ENCODE data around the gene YBX3.

The YBX3 gene

GRCh38 chr12:10701843-10702242 lies 21.3 kb downstream of the YBX3 start:
- H3K27me3 ChIP-seq (ENCODE audit: control insufficient read depth, insufficient read depth, low read length): no peaks in the 10 kb centered on the region
- no peak overlapping the region for H3K4me2 ChIP-seq (ENCODE audit: low read length)
- no peak overlapping the region for H3K9ac ChIP-seq (ENCODE audit: low read depth, low read length)
- H3K4me1 ChIP-seq (ENCODE audit: control insufficient read depth, insufficient read depth, low read length): no peaks in the 10 kb centered on the region
- H3K36me3 ChIP-seq (ENCODE audit: insufficient read depth, low read length): peaks cover 82% of the 10 kb centered on the region
- H3K4me3 ChIP-seq (ENCODE audit: low read length): no peak overlapping the region
- no peaks in the 10 kb centered on the region for H3K9me3 ChIP-seq (replicated peaks; ENCODE audit: low read length)

- H3K4me1 ChIP-seq (ENCODE audit: control insufficient read depth, insufficient read depth, low read length): no peaks in the 10 kb centered on the region
- no peaks in the 10 kb centered on the region for H3K9me3 ChIP-seq (replicated peaks; ENCODE audit: low read length)
- peaks cover 80% of the 10 kb centered on the region for H3K36me3 ChIP-seq (ENCODE audit: insufficient read depth, low read length)
- H3K4me2 ChIP-seq (ENCODE audit: low read length): no peak overlapping the region
- no peaks in the 10 kb centered on the region for H3K27me3 ChIP-seq (ENCODE audit: control insufficient read depth, insufficient read depth, low read length)
- H3K4me3 ChIP-seq (ENCODE audit: low read length): no peak overlapping the region
- H3K9ac ChIP-seq (ENCODE audit: low read depth, low read length): no peak overlapping the region
Observed at GRCh38 chr12:10701131-10701681, 21.9 kb downstream of the YBX3 start.

GRCh38 chr12:10700581-10700980 lies 22.5 kb downstream of the YBX3 start:
- no peak overlapping the region for H3K4me2 ChIP-seq (ENCODE audit: low read length)
- H3K9ac ChIP-seq (ENCODE audit: low read depth, low read length): no peak overlapping the region
- no peak overlapping the region for H3K4me3 ChIP-seq (ENCODE audit: low read length)
- peaks cover 78% of the 10 kb centered on the region for H3K36me3 ChIP-seq (ENCODE audit: insufficient read depth, low read length)
- H3K9me3 ChIP-seq (replicated peaks; ENCODE audit: low read length): no peaks in the 10 kb centered on the region
- no peaks in the 10 kb centered on the region for H3K4me1 ChIP-seq (ENCODE audit: control insufficient read depth, insufficient read depth, low read length)
- H3K27me3 ChIP-seq (ENCODE audit: control insufficient read depth, insufficient read depth, low read length): no peaks in the 10 kb centered on the region

GRCh38 chr12:10697862-10698261 lies 25.3 kb downstream of the YBX3 start:
- Histone ChIP-seq H3K9me3 (replicated peaks; ENCODE audit: low read length) (no peaks in the 10 kb centered on the region), H3K9ac (ENCODE audit: low read depth, low read length) (no peak overlapping the region), H3K27me3 (ENCODE audit: control insufficient read depth, insufficient read depth, low read length) (no peaks in the 10 kb centered on the region), H3K4me3 (ENCODE audit: low read length) (no peak overlapping the region), H3K4me2 (ENCODE audit: low read length) (no peak overlapping the region), H3K4me1 (ENCODE audit: control insufficient read depth, insufficient read depth, low read length) (no peaks in the 10 kb centered on the region), H3K36me3 (ENCODE audit: insufficient read depth, low read length) (peaks cover 60% of the 10 kb centered on the region)

- no peak overlapping the region for H3K4me2 ChIP-seq (ENCODE audit: low read length)
- H3K9me3 ChIP-seq (replicated peaks; ENCODE audit: low read length): no peaks in the 10 kb centered on the region
- H3K4me3 ChIP-seq (ENCODE audit: low read length): no peak overlapping the region
- no peak overlapping the region for H3K9ac ChIP-seq (ENCODE audit: low read depth, low read length)
- no peaks in the 10 kb centered on the region for H3K27me3 ChIP-seq (ENCODE audit: control insufficient read depth, insufficient read depth, low read length)
- peaks cover 56% of the 10 kb centered on the region for H3K36me3 ChIP-seq (ENCODE audit: insufficient read depth, low read length)
- no peaks in the 10 kb centered on the region for H3K4me1 ChIP-seq (ENCODE audit: control insufficient read depth, insufficient read depth, low read length)
Observed at GRCh38 chr12:10697156-10697555, 26.0 kb downstream of the YBX3 start.

- H3K4me3 ChIP-seq (ENCODE audit: low read length): no peak overlapping the region
- H3K27me3 ChIP-seq (ENCODE audit: control insufficient read depth, insufficient read depth, low read length): no peaks in the 10 kb centered on the region
- H3K4me2 ChIP-seq (ENCODE audit: low read length): no peak overlapping the region
- H3K36me3 ChIP-seq (ENCODE audit: insufficient read depth, low read length): peaks cover 6% of the 10 kb centered on the region
- no peak overlapping the region for H3K9ac ChIP-seq (ENCODE audit: low read depth, low read length)
- H3K9me3 ChIP-seq (replicated peaks; ENCODE audit: low read length): no peaks in the 10 kb centered on the region
- no peaks in the 10 kb centered on the region for H3K4me1 ChIP-seq (ENCODE audit: control insufficient read depth, insufficient read depth, low read length)
Observed at GRCh38 chr12:10690906-10691305, 32.2 kb downstream of the YBX3 start.

GRCh38 chr12:10689146-10689545 lies 34.0 kb downstream of the YBX3 start:
- no peak overlapping the region for H3K4me2 ChIP-seq (ENCODE audit: low read length)

GRCh38 chr12:10688042-10688441 lies 35.1 kb downstream of the YBX3 start:
- H3K4me1 ChIP-seq (ENCODE audit: control insufficient read depth, insufficient read depth, low read length): no peaks in the 10 kb centered on the region
- H3K9me3 ChIP-seq (replicated peaks; ENCODE audit: low read length): no peaks in the 10 kb centered on the region
- no peak overlapping the region for H3K4me3 ChIP-seq (ENCODE audit: low read length)
- H3K27me3 ChIP-seq (ENCODE audit: control insufficient read depth, insufficient read depth, low read length): no peaks in the 10 kb centered on the region
- H3K9ac ChIP-seq (ENCODE audit: low read depth, low read length): no peak overlapping the region
- H3K36me3 ChIP-seq (ENCODE audit: insufficient read depth, low read length): no peaks in the 10 kb centered on the region
- no peak overlapping the region for H3K4me2 ChIP-seq (ENCODE audit: low read length)

More at GRCh38 chr12:10689146-10689545, 34.0 kb downstream of the YBX3 start:
- H3K36me3 ChIP-seq (ENCODE audit: insufficient read depth, low read length): no peaks in the 10 kb centered on the region
- H3K4me1 ChIP-seq (ENCODE audit: control insufficient read depth, insufficient read depth, low read length): no peaks in the 10 kb centered on the region
- H3K9me3 ChIP-seq (replicated peaks; ENCODE audit: low read length): no peaks in the 10 kb centered on the region
- H3K27me3 ChIP-seq (ENCODE audit: control insufficient read depth, insufficient read depth, low read length): no peaks in the 10 kb centered on the region
- H3K9ac ChIP-seq (ENCODE audit: low read depth, low read length): no peak overlapping the region
- H3K4me3 ChIP-seq (ENCODE audit: low read length): no peak overlapping the region

- Histone ChIP-seq H3K4me1 (ENCODE audit: control insufficient read depth, insufficient read depth, low read length) (peaks cover 3% of the 10 kb centered on the region), H3K4me3 (ENCODE audit: low read length) (peak within 1 kb of the TSS; percentile 85), H3K27me3 (ENCODE audit: control insufficient read depth, insufficient read depth, low read length) (no peaks in the 10 kb centered on the region), H3K9me3 (replicated peaks; ENCODE audit: low read length) (no peaks in the 10 kb centered on the region), H3K36me3 (ENCODE audit: insufficient read depth, low read length) (no peaks in the 10 kb centered on the region), H3K4me2 (ENCODE audit: low read length) (peak within 1 kb of the TSS; percentile 88), H3K9ac (ENCODE audit: low read depth, low read length) (peak within 1 kb of the TSS; percentile 49)
Observed at GRCh38 chr12:10673659-10674384, 49.3 kb downstream of the YBX3 start, which contains the start of gene STYK1. Gene STYK1, minus strand, starts transcription at chr12:10674052. Its CDS starts 39,434 bp downstream, at chr12:10634618.

- no peak overlapping the region for H3K9ac ChIP-seq (ENCODE audit: low read depth, low read length)
- no peaks in the 10 kb centered on the region for H3K27me3 ChIP-seq (ENCODE audit: control insufficient read depth, insufficient read depth, low read length)
- no peaks in the 10 kb centered on the region for H3K36me3 ChIP-seq (ENCODE audit: insufficient read depth, low read length)
- H3K9me3 ChIP-seq (replicated peaks; ENCODE audit: low read length): no peaks in the 10 kb centered on the region
- H3K4me3 ChIP-seq (ENCODE audit: low read length): no peak overlapping the region
- no peak overlapping the region for H3K4me2 ChIP-seq (ENCODE audit: low read length)
- peaks cover 3% of the 10 kb centered on the region for H3K4me1 ChIP-seq (ENCODE audit: control insufficient read depth, insufficient read depth, low read length)
Observed at GRCh38 chr12:10672231-10672868, 50.8 kb downstream of the YBX3 start.

- no peaks in the 10 kb centered on the region for H3K36me3 ChIP-seq (ENCODE audit: insufficient read depth, low read length)
- H3K4me2 ChIP-seq (ENCODE audit: low read length): no peak overlapping the region
- no peaks in the 10 kb centered on the region for H3K9me3 ChIP-seq (replicated peaks; ENCODE audit: low read length)
- H3K4me3 ChIP-seq (ENCODE audit: low read length): no peak overlapping the region
- H3K4me1 ChIP-seq (ENCODE audit: control insufficient read depth, insufficient read depth, low read length): peaks cover 3% of the 10 kb centered on the region
- no peak overlapping the region for H3K9ac ChIP-seq (ENCODE audit: low read depth, low read length)
- no peaks in the 10 kb centered on the region for H3K27me3 ChIP-seq (ENCODE audit: control insufficient read depth, insufficient read depth, low read length)
Observed at GRCh38 chr12:10669533-10669932, 53.6 kb downstream of the YBX3 start.

Measured in skeletal muscle satellite cell (primary cell).